PFSK-1 (cell line): ENCODE measurements around the gene APC.

ENCODE experiments used
- FOXP2 ChIP-seq: optimal IDR thresholded peaks from 2 replicates; pipeline ENCODE3; 2011; ENCODE audit warnings: borderline replicate concordance, control low read depth, inconsistent platforms; ENCODE audit not compliant: insufficient read depth; ENCODE audit errors: extremely low read length, extremely low read depth
- POLR2AphosphoS5 ChIP-seq: IDR thresholded peaks from 2 replicates; pipeline ENCODE4 v1.6.1; 2012; ENCODE audit warnings: low read depth, mild to moderate bottlenecking, control low read depth, low read length, moderate library complexity
- SIN3A ChIP-seq: IDR thresholded peaks from 2 replicates; pipeline ENCODE4 v1.6.1; 2012; ENCODE audit warnings: mild to moderate bottlenecking, low read length, moderate library complexity, borderline replicate concordance; ENCODE audit not compliant: insufficient read depth
- TAF1 ChIP-seq: IDR thresholded peaks from 2 replicates; pipeline ENCODE4 v1.6.1; 2012; ENCODE audit warnings: low read length, control low read depth, borderline replicate concordance; ENCODE audit not compliant: insufficient read depth
- TF ChIP-seq, protein P1 (sequence below), 2 experiments: IDR thresholded peaks; 2 replicates each; pipeline versions ENCODE4 v1.6.1 to v1.8.0; 2011 to 2012; ENCODE audit warnings: low read depth in 2 of 2, low read length in 2 of 2, control low read depth in 1 of 2, inconsistent platforms in 1 of 2, mild to moderate bottlenecking in 1 of 2, moderate library complexity in 1 of 2; ENCODE audit not compliant: insufficient read depth in 1 of 2

DNA sequence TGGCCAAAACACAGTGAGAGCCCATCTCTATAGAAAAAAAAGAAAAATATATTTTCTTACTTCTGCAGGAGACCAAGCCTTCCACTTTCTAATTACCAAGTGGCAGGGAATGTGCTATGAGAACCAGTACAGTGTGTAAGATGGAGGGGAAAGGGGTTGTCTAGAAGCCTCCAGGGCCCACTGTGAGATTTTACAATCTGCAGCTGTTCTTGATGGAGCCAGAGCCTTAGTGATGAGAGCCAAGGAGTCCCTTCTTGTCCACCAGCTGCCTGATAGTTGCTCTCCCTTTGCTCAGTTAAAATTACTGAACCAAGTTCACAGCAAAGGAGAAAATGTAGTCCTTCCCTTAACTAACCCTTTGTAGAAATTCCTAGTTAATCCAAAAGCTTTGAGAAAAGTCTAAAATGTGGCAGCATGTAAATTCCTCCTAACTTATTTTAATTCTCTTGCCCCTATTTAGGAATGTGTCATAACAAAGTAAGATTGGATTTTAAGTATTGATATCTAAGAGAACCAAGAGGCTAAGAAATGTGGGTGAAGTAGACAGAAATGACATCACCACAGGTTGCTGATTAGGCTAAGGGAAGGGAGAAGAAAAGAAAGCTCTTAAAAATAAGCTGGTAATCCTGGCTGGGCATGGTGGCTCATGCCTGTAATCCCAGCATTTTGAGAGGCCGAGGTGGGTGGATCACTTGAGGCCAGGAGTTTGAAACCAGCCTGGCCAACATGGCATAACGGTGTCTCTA lies 142.7 kb downstream of the APC start:
- TF ChIP-seq POLR2AphosphoS5 (no peak), TAF1 (no peak), SIN3A (no peak), FOXP2 (no peak)
- TF ChIP-seq, protein P1, sequence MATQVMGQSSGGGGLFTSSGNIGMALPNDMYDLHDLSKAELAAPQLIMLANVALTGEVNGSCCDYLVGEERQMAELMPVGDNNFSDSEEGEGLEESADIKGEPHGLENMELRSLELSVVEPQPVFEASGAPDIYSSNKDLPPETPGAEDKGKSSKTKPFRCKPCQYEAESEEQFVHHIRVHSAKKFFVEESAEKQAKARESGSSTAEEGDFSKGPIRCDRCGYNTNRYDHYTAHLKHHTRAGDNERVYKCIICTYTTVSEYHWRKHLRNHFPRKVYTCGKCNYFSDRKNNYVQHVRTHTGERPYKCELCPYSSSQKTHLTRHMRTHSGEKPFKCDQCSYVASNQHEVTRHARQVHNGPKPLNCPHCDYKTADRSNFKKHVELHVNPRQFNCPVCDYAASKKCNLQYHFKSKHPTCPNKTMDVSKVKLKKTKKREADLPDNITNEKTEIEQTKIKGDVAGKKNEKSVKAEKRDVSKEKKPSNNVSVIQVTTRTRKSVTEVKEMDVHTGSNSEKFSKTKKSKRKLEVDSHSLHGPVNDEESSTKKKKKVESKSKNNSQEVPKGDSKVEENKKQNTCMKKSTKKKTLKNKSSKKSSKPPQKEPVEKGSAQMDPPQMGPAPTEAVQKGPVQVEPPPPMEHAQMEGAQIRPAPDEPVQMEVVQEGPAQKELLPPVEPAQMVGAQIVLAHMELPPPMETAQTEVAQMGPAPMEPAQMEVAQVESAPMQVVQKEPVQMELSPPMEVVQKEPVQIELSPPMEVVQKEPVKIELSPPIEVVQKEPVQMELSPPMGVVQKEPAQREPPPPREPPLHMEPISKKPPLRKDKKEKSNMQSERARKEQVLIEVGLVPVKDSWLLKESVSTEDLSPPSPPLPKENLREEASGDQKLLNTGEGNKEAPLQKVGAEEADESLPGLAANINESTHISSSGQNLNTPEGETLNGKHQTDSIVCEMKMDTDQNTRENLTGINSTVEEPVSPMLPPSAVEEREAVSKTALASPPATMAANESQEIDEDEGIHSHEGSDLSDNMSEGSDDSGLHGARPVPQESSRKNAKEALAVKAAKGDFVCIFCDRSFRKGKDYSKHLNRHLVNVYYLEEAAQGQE (IDR thresholded peaks at IDR 0.05; ENCODE audit: insufficient read depth in 1 of 2, low read depth in 2 of 2, low read length in 2 of 2): no peak
